Measurements from ENCODE around the gene DAB2IP. TPM values are rescaled to one million over a fixed set of nuclear protein-coding genes. Genes with fewer than 3 reads are reported as not detected.

DAB2IP gene
- total RNA-seq, 4 donors from 2014 or later: 55.2 to 76.0 (median 60.5) TPM

DNA sequence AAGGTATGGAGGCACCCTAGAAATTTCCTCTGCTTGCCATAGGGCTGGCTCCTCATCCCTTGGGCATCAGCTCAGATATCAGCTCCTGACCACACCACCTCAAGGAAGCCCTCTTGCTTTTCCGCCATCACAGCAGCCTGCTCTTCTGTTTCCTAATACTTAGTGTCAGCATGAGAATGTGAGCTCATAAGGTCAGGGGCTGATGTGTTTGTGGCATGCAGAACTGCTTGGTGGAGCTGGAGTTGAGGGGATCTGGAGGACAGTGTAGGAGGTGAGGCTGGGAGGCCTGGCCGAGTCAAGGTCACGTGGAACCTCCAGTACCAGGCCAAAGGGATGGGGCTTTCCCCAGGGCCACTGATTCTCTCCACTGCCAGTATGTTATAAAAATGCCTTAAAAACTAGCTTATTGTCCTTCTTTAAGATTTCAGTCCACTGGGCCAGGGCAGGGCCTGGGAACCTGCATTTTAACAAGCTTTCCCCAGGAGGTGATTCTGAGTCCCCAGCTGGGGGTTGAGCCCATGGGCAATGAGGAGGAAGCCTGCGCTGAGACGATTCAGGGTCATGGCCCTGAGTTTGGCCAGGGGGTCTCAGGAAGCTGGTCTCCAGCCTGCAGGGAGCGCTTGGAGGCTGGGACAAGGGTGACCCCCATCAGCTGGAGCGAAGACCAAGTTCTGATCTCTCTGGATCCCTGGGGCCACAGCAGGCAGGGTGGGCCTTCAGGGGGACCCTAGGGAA, 28.6 kb downstream of the DAB2IP start:
- TF ChIP-seq POLR2A (IDR thresholded peaks at IDR 0.05): no peak
- TF ChIP-seq, protein P1, sequence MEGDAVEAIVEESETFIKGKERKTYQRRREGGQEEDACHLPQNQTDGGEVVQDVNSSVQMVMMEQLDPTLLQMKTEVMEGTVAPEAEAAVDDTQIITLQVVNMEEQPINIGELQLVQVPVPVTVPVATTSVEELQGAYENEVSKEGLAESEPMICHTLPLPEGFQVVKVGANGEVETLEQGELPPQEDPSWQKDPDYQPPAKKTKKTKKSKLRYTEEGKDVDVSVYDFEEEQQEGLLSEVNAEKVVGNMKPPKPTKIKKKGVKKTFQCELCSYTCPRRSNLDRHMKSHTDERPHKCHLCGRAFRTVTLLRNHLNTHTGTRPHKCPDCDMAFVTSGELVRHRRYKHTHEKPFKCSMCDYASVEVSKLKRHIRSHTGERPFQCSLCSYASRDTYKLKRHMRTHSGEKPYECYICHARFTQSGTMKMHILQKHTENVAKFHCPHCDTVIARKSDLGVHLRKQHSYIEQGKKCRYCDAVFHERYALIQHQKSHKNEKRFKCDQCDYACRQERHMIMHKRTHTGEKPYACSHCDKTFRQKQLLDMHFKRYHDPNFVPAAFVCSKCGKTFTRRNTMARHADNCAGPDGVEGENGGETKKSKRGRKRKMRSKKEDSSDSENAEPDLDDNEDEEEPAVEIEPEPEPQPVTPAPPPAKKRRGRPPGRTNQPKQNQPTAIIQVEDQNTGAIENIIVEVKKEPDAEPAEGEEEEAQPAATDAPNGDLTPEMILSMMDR (IDR thresholded peaks at IDR 0.05): no peak
- H3K27me3 ChIP-seq: no peaks in the 10 kb centered on the region
- H3K36me3 ChIP-seq: peaks cover 0 to 28% (median 0%) of the 10 kb centered on the region in 3 donors
- no peak overlapping the region for H3K4me3 ChIP-seq
- peaks cover 0 to 5% (median 0%) of the 10 kb centered on the region in 4 donors for H3K4me1 ChIP-seq
- DNase-seq: peak in 1 of 3 donors; percentile 30
- no peaks in the 10 kb centered on the region for H3K9me3 ChIP-seq
- no peak overlapping the region for H3K27ac ChIP-seq

- Histone ChIP-seq H3K27ac (no peak overlapping the region), H3K4me1 (no peaks in the 10 kb centered on the region), H3K27me3 (no peaks in the 10 kb centered on the region), H3K9me3 (no peaks in the 10 kb centered on the region), H3K36me3 (peaks cover 0 to 28% (median 0%) of the 10 kb centered on the region in 3 donors), H3K4me3 (no peak overlapping the region)
- peak in 1 of 3 donors; percentile 34 for DNase-seq
- TF ChIP-seq, protein P1 (IDR thresholded peaks at IDR 0.05): no peak
- TF ChIP-seq POLR2A (IDR thresholded peaks at IDR 0.05): no peak
Measured at GRCh38 chr9:121681404-121681803, 30.0 kb downstream of the DAB2IP start.

- TF ChIP-seq POLR2A (IDR thresholded peaks at IDR 0.05): no peak
- TF ChIP-seq, protein P1 (IDR thresholded peaks at IDR 0.05): no peak
- no peak overlapping the region for H3K27ac ChIP-seq
- H3K9me3 ChIP-seq: no peaks in the 10 kb centered on the region
- no peaks in the 10 kb centered on the region for H3K4me1 ChIP-seq
- DNase-seq: no peak
- no peaks in the 10 kb centered on the region for H3K27me3 ChIP-seq
- H3K36me3 ChIP-seq: peaks cover 0 to 28% (median 0%) of the 10 kb centered on the region in 3 donors
- H3K4me3 ChIP-seq: no peak overlapping the region
Measured at GRCh38 chr9:121682201-121682600, 30.8 kb downstream of the DAB2IP start.

- TF ChIP-seq POLR2A (IDR thresholded peaks at IDR 0.05): no peak
- TF ChIP-seq, protein P1 (IDR thresholded peaks at IDR 0.05): no peak
- no peak overlapping the region for H3K27ac ChIP-seq
- no peak overlapping the region for H3K4me3 ChIP-seq
- no peaks in the 10 kb centered on the region for H3K27me3 ChIP-seq
- no peaks in the 10 kb centered on the region for H3K4me1 ChIP-seq
- peak in 1 of 3 donors; percentile 28 for DNase-seq
- H3K9me3 ChIP-seq: no peaks in the 10 kb centered on the region
- peaks cover 0 to 28% (median 0%) of the 10 kb centered on the region in 3 donors for H3K36me3 ChIP-seq
Measured at GRCh38 chr9:121682926-121683515, 31.6 kb downstream of the DAB2IP start.

DNA sequence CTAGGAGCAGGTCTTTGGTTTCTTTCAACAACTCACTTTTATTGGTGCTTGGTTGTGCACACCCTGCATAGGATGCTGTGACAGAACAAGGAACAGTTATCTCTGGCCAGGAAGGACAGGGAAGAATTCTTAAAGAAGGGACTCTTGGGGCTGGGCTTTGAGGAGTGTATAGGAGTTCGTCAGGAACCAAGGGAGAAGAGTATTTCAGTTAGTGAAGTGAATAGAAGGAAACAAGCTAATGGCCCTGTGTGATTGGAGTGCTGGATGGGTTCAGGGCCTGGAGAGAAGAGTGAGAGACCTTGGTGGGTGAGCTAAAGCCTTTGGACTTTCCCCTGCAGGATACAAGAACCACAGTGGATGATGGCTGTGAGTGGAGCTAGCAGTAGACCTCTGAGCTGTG, 32.2 kb downstream of the DAB2IP start:
- Histone ChIP-seq H3K9me3 (no peaks in the 10 kb centered on the region), H3K27me3 (no peaks in the 10 kb centered on the region), H3K4me1 (no peaks in the 10 kb centered on the region), H3K27ac (no peak overlapping the region), H3K36me3 (peaks cover 0 to 25% (median 0%) of the 10 kb centered on the region in 3 donors), H3K4me3 (no peak overlapping the region)
- no peak for DNase-seq
- TF ChIP-seq, protein P1 (IDR thresholded peaks at IDR 0.05): no peak
- no peak for TF ChIP-seq POLR2A (IDR thresholded peaks at IDR 0.05)
